ENCODE measurements around the gene PRX. TPM values are rescaled to one million over a fixed set of nuclear protein-coding genes. Genes with fewer than 3 reads are reported as not detected.

Gene PRX
- polyA plus RNA-seq, 1 donor from 2014 or later: 0.20 TPM

- no peaks in the 10 kb centered on the region for H3K9me2 ChIP-seq (ENCODE audit: insufficient read depth, low read length)
- no peaks in the 10 kb centered on the region for H3K27me3 ChIP-seq (ENCODE audit: insufficient read depth, low read depth, low read length)
- TF ChIP-seq MXI1 (conservative IDR thresholded peaks at IDR 0.05; ENCODE audit: poor library complexity, severe bottlenecking) (no peak), EP300 (conservative IDR thresholded peaks at IDR 0.05; ENCODE audit: poor library complexity, severe bottlenecking) (no peak), EZH2 (IDR thresholded peaks at IDR 0.05; ENCODE audit: borderline replicate concordance, insufficient read depth, low read length, poor library complexity, severe bottlenecking) (no peak), TAF1 (IDR thresholded peaks at IDR 0.05; ENCODE audit: low read depth) (no peak), POLR2AphosphoS5 (IDR thresholded peaks at IDR 0.05) (no peak), SMC3 (conservative IDR thresholded peaks at IDR 0.05; ENCODE audit: poor library complexity) (no peak), RAD21 (conservative IDR thresholded peaks at IDR 0.05) (no peak), REST (IDR thresholded peaks at IDR 0.05; ENCODE audit: borderline replicate concordance) (no peak), CTCF (IDR thresholded peaks at IDR 0.05; ENCODE audit: poor library complexity, severe bottlenecking) (no peak)
- H3K4me3 ChIP-seq (ENCODE audit: low read length): no peak overlapping the region
- H2AFZ ChIP-seq (ENCODE audit: low read depth, low read length): no peak overlapping the region
- no peak overlapping the region for H3K27ac ChIP-seq (ENCODE audit: low read length)
- H3F3A ChIP-seq (ENCODE audit: insufficient read depth, low read length, poor library complexity, severe bottlenecking): no peaks in the 10 kb centered on the region
- H3K9ac ChIP-seq (ENCODE audit: low read length): no peak overlapping the region
- H3K9me3 ChIP-seq (ENCODE audit: low read length): no peaks in the 10 kb centered on the region
- no peaks in the 10 kb centered on the region for H3K79me2 ChIP-seq (replicated peaks; ENCODE audit: insufficient read depth, low read length)
- H3K36me3 ChIP-seq (ENCODE audit: insufficient read depth, low read length): no peaks in the 10 kb centered on the region
- H3K4me2 ChIP-seq (ENCODE audit: low read length): no peak overlapping the region
- no peaks in the 10 kb centered on the region for H4K20me1 ChIP-seq (ENCODE audit: insufficient read depth)
Measured at GRCh38 chr19:40414542-40415535, 1.7 kb upstream of the PRX start.

- Histone ChIP-seq H3K9me3 (ENCODE audit: low read length) (no peaks in the 10 kb centered on the region), H4K20me1 (ENCODE audit: insufficient read depth) (no peaks in the 10 kb centered on the region), H2AFZ (ENCODE audit: low read depth, low read length) (no peak overlapping the region), H3K4me3 (ENCODE audit: low read length) (no peak overlapping the region), H3K9ac (ENCODE audit: low read length) (no peak overlapping the region), H3F3A (ENCODE audit: insufficient read depth, low read length, poor library complexity, severe bottlenecking) (no peaks in the 10 kb centered on the region), H3K4me2 (ENCODE audit: low read length) (no peak overlapping the region), H3K36me3 (ENCODE audit: insufficient read depth, low read length) (no peaks in the 10 kb centered on the region), H3K79me2 (replicated peaks; ENCODE audit: insufficient read depth, low read length) (no peaks in the 10 kb centered on the region), H3K9me2 (ENCODE audit: insufficient read depth, low read length) (no peaks in the 10 kb centered on the region), H3K27ac (ENCODE audit: low read length) (no peak overlapping the region), H3K27me3 (ENCODE audit: insufficient read depth, low read depth, low read length) (no peaks in the 10 kb centered on the region)
- TF ChIP-seq TAF1 (IDR thresholded peaks at IDR 0.05; ENCODE audit: low read depth) (no peak), MXI1 (conservative IDR thresholded peaks at IDR 0.05; ENCODE audit: poor library complexity, severe bottlenecking) (no peak), EP300 (conservative IDR thresholded peaks at IDR 0.05; ENCODE audit: poor library complexity, severe bottlenecking) (no peak), REST (IDR thresholded peaks at IDR 0.05; ENCODE audit: borderline replicate concordance) (no peak), CTCF (IDR thresholded peaks at IDR 0.05; ENCODE audit: poor library complexity, severe bottlenecking) (no peak), POLR2AphosphoS5 (IDR thresholded peaks at IDR 0.05) (no peak), RAD21 (conservative IDR thresholded peaks at IDR 0.05) (no peak), SMC3 (conservative IDR thresholded peaks at IDR 0.05; ENCODE audit: poor library complexity) (no peak), EZH2 (IDR thresholded peaks at IDR 0.05; ENCODE audit: borderline replicate concordance, insufficient read depth, low read length, poor library complexity, severe bottlenecking) (no peak)
Measured at GRCh38 chr19:40412866-40413265, 312 bp downstream of the PRX start.

All from neural cell (in vitro differentiated cells).